Liver (tissue), 9 donors: ENCODE results near the gene PPM1J. TPM values are rescaled to one million over a fixed set of nuclear protein-coding genes. Genes with fewer than 3 reads are reported as not detected.

Experiments
- DNase-seq: peaks from one replicate; pipeline ENCODE4 v3.0.0-alpha.2; 2017; ENCODE audit warnings: low spot score
- H3K27ac ChIP-seq, 2 donors: one replicate each; pipeline ENCODE4 v1.7.0; 2013; ENCODE audit warnings: inconsistent platforms in 2 of 2, low read length in 2 of 2, control low read depth in 1 of 2, low read depth in 1 of 2, mild to moderate bottlenecking in 1 of 2
- H3K27me3 ChIP-seq, 4 donors: one replicate each; pipeline versions ENCODE4 v1.6.1 to v1.7.0; 2013; ENCODE audit warnings: low read length in 3 of 4, inconsistent platforms in 1 of 4, mild to moderate bottlenecking in 1 of 4, moderate library complexity in 1 of 4; ENCODE audit not compliant: control insufficient read depth in 4 of 4, insufficient read depth in 4 of 4
- H3K36me3 ChIP-seq, 4 donors: one replicate each; pipeline versions ENCODE4 v1.6.1 to v1.7.0; 2013; ENCODE audit warnings: low read length in 3 of 4, mild to moderate bottlenecking in 3 of 4, low read depth in 1 of 4, moderate library complexity in 1 of 4; ENCODE audit not compliant: control insufficient read depth in 4 of 4, insufficient read depth in 3 of 4
- H3K4me1 ChIP-seq, 4 donors: one replicate each; pipeline versions ENCODE4 v1.6.1 to v1.7.0; 2013; ENCODE audit warnings: low read length in 3 of 4, mild to moderate bottlenecking in 3 of 4, moderate library complexity in 1 of 4; ENCODE audit not compliant: control insufficient read depth in 4 of 4, insufficient read depth in 4 of 4
- H3K4me3 ChIP-seq, 3 donors: one replicate each; pipeline versions ENCODE4 v1.6.1 to v1.7.0; 2013; ENCODE audit warnings: low read length in 3 of 3, control low read depth in 1 of 3, low read depth in 1 of 3, mild to moderate bottlenecking in 1 of 3
- H3K9ac ChIP-seq, 2 donors: one replicate each; pipeline ENCODE4 v1.7.0; 2013; ENCODE audit warnings: low read length in 2 of 2, mild to moderate bottlenecking in 2 of 2, moderate library complexity in 2 of 2, control low read depth in 1 of 2, low read depth in 1 of 2
- H3K9me3 ChIP-seq, 4 donors: one replicate each; pipeline versions ENCODE4 v1.6.1 to v1.7.0; 2013; ENCODE audit warnings: low read length in 3 of 4; ENCODE audit not compliant: control insufficient read depth in 4 of 4
- EGR1 ChIP-seq, 2 donors: IDR thresholded peaks; 2 replicates each; pipeline ENCODE4 v1.6.1; 2016 to 2018; ENCODE audit warnings: antibody characterized with exemption in 2 of 2, low read depth in 2 of 2
- FOXA1 ChIP-seq: IDR thresholded peaks from 2 replicates; pipeline ENCODE4 v1.6.1; 2016; ENCODE audit warnings: antibody characterized with exemption
- FOXA2 ChIP-seq: IDR thresholded peaks from 2 replicates; pipeline ENCODE4 v1.6.1; 2016; ENCODE audit warnings: antibody characterized with exemption
- GABPA ChIP-seq, 2 donors: IDR thresholded peaks in 1 of 2; conservative IDR thresholded peaks in 1 of 2; 2 replicates each; pipeline ENCODE4 v1.6.1; 2016; ENCODE audit warnings: antibody characterized with exemption in 2 of 2, mild to moderate bottlenecking in 1 of 2, moderate library complexity in 1 of 2
- HNF4A ChIP-seq, 2 donors: conservative IDR thresholded peaks; 2 replicates each; pipeline ENCODE4 v1.6.1; 2016; ENCODE audit warnings: antibody characterized with exemption in 2 of 2, mild to moderate bottlenecking in 2 of 2
- HNF4G ChIP-seq: IDR thresholded peaks from 2 replicates; pipeline ENCODE4 v1.6.1; 2016; ENCODE audit warnings: antibody characterized with exemption
- NR2F2 ChIP-seq: IDR thresholded peaks from 2 replicates; pipeline ENCODE4 v1.6.1; 2016; ENCODE audit warnings: antibody characterized with exemption
- RAD21 ChIP-seq, 2 donors: IDR thresholded peaks; 2 replicates each; pipeline ENCODE4 v1.6.1; 2016; ENCODE audit warnings: antibody characterized with exemption in 2 of 2, mild to moderate bottlenecking in 2 of 2
- RXRA ChIP-seq, 2 donors: IDR thresholded peaks; 2 replicates each; pipeline ENCODE4 v1.6.1; 2017 to 2018; ENCODE audit warnings: antibody characterized with exemption in 2 of 2, mild to moderate bottlenecking in 1 of 2
- SP1 ChIP-seq: IDR thresholded peaks from 2 replicates; pipeline ENCODE4 v1.6.1; 2018; ENCODE audit warnings: antibody characterized with exemption, mild to moderate bottlenecking
- TAF1 ChIP-seq: conservative IDR thresholded peaks from 2 replicates; pipeline ENCODE4 v1.6.1; 2016; ENCODE audit warnings: antibody characterized with exemption, mild to moderate bottlenecking
- YY1 ChIP-seq: IDR thresholded peaks from 2 replicates; pipeline ENCODE4 v1.6.1; 2016; ENCODE audit warnings: antibody characterized with exemption, mild to moderate bottlenecking
- WGBS: extraction: QIAGEN DNeasy Blood & Tissue Kit; methylation state at CpG from one replicate; pipeline ENCODE4 v1.1.7; 2013; 5-methylcytosine and 5-hydroxymethylcytosine counted together
- polyA plus RNA-seq, 2 donors: library from polyadenylated mRNA; stranded (reverse) in 1 of 2; unstranded in 1 of 2; fragments of 200-250 nt in 1 of 2; fragments of >200 nt in 1 of 2; fragmentation: Nextera tagmentation in 1 of 2; extraction: Ambion mirVana in 1 of 2; gene quantifications; one replicate each; pipeline versions ENCODE4 v1.2.1 to v1.2.3, GENCODE V29; 2013 to 2015
- total RNA-seq, 2 donors: library from RNA; depleted of rRNA; stranded (reverse); fragments of >200 nt; gene quantifications; one replicate each; pipeline ENCODE4 v1.2.3, GENCODE V29; 2014
- TF ChIP-seq, protein P1 (sequence below): fragments of 150-350 bp; IDR thresholded peaks from 2 replicates; pipeline ENCODE4 v1.5.1; 2017; ENCODE audit warnings: improper control_type of control experiment, low read depth, low read length; ENCODE audit not compliant: missing input control
- TF ChIP-seq, protein P2 (sequence below): IDR thresholded peaks from 2 replicates; pipeline ENCODE4 v1.6.1; 2016; ENCODE audit warnings: antibody characterized with exemption
- TF ChIP-seq, protein P3 (sequence below): IDR thresholded peaks from 2 replicates; pipeline ENCODE4 v1.6.1; 2016; ENCODE audit warnings: antibody characterized with exemption, mild to moderate bottlenecking
- TF ChIP-seq, protein P4 (sequence below): IDR thresholded peaks from 2 replicates; pipeline ENCODE4 v1.6.1; 2016; ENCODE audit warnings: antibody characterized with exemption
- donor health status: healthy.
- donor health status: healthy.
- donor health status: healthy.
- donor health status: healthy.
- donor health status: healthy.

Gene PPM1J
- total and polyA plus RNA-seq, 4 donors, result 0.08 to 0.17 TPM; not detected in 2

DNA sequence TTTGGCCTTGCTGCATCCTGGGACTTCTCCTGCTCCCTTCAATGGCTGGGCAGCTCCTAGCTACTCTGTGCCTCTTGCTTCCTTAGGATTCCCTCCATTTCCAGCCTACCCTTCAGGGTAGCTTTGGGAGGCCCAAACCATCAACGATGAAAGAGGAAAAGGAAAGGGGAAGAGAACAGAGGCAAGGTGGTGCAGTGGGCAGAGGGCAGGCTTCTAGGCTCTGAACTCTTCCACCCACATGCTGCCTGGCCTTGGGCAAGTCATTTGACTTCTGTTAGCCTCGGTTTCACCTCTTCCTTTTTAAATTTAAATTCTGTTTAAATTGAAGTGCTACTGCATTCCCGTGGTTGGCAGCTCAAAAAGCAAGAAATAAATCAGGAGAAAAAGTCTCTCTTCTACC, 5.7 kb upstream of the PPM1J start:
- no peak for DNase-seq
- peaks cover 0 to 3% (median 0%) of the 10 kb centered on the region in 4 donors for H3K27me3 ChIP-seq
- H3K27ac ChIP-seq, result no peak overlapping the region
- 64% methylated on average over 3 of the region's 3 CpGs for WGBS
- H3K9ac ChIP-seq, result no peak overlapping the region
- H3K36me3 ChIP-seq, result no peaks in the 10 kb centered on the region
- peaks cover 4 to 13% (median 5%) of the 10 kb centered on the region in 4 donors for H3K4me1 ChIP-seq
- TF ChIP-seq TAF1 (no peak), FOXA1 (no peak), HNF4A (conservative IDR thresholded peaks at IDR 0.05) (no peak), FOXA2 (no peak), NR2F2 (no peak), GABPA (IDR thresholded peaks at IDR 0.05 in 1 of 2, conservative IDR thresholded peaks at IDR 0.05 in 1 of 2) (no peak), RXRA (IDR thresholded peaks at IDR 0.05) (no peak), HNF4G (no peak), SP1 (no peak)
- TF ChIP-seq, protein P1, sequence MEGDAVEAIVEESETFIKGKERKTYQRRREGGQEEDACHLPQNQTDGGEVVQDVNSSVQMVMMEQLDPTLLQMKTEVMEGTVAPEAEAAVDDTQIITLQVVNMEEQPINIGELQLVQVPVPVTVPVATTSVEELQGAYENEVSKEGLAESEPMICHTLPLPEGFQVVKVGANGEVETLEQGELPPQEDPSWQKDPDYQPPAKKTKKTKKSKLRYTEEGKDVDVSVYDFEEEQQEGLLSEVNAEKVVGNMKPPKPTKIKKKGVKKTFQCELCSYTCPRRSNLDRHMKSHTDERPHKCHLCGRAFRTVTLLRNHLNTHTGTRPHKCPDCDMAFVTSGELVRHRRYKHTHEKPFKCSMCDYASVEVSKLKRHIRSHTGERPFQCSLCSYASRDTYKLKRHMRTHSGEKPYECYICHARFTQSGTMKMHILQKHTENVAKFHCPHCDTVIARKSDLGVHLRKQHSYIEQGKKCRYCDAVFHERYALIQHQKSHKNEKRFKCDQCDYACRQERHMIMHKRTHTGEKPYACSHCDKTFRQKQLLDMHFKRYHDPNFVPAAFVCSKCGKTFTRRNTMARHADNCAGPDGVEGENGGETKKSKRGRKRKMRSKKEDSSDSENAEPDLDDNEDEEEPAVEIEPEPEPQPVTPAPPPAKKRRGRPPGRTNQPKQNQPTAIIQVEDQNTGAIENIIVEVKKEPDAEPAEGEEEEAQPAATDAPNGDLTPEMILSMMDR, result no peak
- TF ChIP-seq, protein P2, sequence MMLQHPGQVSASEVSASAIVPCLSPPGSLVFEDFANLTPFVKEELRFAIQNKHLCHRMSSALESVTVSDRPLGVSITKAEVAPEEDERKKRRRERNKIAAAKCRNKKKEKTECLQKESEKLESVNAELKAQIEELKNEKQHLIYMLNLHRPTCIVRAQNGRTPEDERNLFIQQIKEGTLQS, result no peak
- TF ChIP-seq, protein P3, sequence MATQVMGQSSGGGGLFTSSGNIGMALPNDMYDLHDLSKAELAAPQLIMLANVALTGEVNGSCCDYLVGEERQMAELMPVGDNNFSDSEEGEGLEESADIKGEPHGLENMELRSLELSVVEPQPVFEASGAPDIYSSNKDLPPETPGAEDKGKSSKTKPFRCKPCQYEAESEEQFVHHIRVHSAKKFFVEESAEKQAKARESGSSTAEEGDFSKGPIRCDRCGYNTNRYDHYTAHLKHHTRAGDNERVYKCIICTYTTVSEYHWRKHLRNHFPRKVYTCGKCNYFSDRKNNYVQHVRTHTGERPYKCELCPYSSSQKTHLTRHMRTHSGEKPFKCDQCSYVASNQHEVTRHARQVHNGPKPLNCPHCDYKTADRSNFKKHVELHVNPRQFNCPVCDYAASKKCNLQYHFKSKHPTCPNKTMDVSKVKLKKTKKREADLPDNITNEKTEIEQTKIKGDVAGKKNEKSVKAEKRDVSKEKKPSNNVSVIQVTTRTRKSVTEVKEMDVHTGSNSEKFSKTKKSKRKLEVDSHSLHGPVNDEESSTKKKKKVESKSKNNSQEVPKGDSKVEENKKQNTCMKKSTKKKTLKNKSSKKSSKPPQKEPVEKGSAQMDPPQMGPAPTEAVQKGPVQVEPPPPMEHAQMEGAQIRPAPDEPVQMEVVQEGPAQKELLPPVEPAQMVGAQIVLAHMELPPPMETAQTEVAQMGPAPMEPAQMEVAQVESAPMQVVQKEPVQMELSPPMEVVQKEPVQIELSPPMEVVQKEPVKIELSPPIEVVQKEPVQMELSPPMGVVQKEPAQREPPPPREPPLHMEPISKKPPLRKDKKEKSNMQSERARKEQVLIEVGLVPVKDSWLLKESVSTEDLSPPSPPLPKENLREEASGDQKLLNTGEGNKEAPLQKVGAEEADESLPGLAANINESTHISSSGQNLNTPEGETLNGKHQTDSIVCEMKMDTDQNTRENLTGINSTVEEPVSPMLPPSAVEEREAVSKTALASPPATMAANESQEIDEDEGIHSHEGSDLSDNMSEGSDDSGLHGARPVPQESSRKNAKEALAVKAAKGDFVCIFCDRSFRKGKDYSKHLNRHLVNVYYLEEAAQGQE, result no peak
- no peak overlapping the region for H3K4me3 ChIP-seq
- H3K9me3 ChIP-seq, result no peaks in the 10 kb centered on the region

DNA sequence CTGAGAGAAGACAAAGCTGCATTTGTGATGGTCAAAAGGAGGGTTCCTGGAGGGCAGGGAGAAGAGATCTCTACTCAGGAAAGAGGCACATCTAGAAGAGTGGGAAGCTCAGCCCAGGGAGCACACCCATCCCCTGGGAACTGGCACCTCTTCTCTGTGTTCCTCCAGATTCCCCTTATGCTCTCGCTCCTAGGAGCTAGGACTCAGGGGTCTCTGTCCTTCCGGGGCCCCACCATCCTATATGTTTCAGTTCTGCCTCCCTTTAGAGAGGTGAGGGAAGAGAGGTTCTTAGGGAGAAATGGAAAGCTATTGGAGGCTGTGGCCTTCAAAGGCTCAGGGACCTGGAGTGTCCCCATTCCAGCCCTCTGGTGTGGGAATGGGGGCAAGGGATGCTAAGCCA, 4.6 kb upstream of the PPM1J start:
- TF ChIP-seq YY1 (no peak), FOXA1 (no peak), RAD21 (IDR thresholded peaks at IDR 0.05) (no peak), HNF4A (conservative IDR thresholded peaks at IDR 0.05) (no peak), RXRA (IDR thresholded peaks at IDR 0.05) (no peak), GABPA (IDR thresholded peaks at IDR 0.05 in 1 of 2, conservative IDR thresholded peaks at IDR 0.05 in 1 of 2) (no peak), SP1 (no peak), HNF4G (no peak), NR2F2 (no peak), EGR1 (IDR thresholded peaks at IDR 0.05; ENCODE audit: low read depth in 2 of 2) (no peak)
- TF ChIP-seq, protein P2, result no peak
- TF ChIP-seq, protein P1, result no peak
- TF ChIP-seq, protein P4, sequence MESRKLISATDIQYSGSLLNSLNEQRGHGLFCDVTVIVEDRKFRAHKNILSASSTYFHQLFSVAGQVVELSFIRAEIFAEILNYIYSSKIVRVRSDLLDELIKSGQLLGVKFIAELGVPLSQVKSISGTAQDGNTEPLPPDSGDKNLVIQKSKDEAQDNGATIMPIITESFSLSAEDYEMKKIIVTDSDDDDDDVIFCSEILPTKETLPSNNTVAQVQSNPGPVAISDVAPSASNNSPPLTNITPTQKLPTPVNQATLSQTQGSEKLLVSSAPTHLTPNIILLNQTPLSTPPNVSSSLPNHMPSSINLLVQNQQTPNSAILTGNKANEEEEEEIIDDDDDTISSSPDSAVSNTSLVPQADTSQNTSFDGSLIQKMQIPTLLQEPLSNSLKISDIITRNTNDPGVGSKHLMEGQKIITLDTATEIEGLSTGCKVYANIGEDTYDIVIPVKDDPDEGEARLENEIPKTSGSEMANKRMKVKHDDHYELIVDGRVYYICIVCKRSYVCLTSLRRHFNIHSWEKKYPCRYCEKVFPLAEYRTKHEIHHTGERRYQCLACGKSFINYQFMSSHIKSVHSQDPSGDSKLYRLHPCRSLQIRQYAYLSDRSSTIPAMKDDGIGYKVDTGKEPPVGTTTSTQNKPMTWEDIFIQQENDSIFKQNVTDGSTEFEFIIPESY, result no peak

More for the DNA sequence above, 4.6 kb upstream of the PPM1J start:
- 92% methylated on average over 2 of the region's 2 CpGs for WGBS
- Histone ChIP-seq H3K4me1 (peaks cover 9 to 21% (median 11%) of the 10 kb centered on the region in 4 donors), H3K27ac (no peak overlapping the region), H3K4me3 (no peak overlapping the region), H3K9me3 (no peaks in the 10 kb centered on the region), H3K9ac (no peak overlapping the region), H3K27me3 (peaks cover 0 to 3% (median 0%) of the 10 kb centered on the region in 4 donors), H3K36me3 (no peaks in the 10 kb centered on the region)
- DNase-seq, result no peak
